GM23248 (cell line): ENCODE data around the gene COPS8. TPM values are rescaled to one million over a fixed set of nuclear protein-coding genes. Genes with fewer than 3 reads are reported as not detected.

ENCODE experiments used
- DNase-seq: peaks from one replicate; pipeline ENCODE4 v3.0.0-alpha.2; 2015
- H2AFZ ChIP-seq: fragments of 200-600 bp; sonication (generic); 2 replicates; pipeline ENCODE4 v1.6.1; 2016; ENCODE audit warnings: antibody characterized with exemption
- H3F3A ChIP-seq: fragments of 200-600 bp; sonication (generic); 2 replicates; pipeline ENCODE4 v1.6.1; 2016; ENCODE audit warnings: mild to moderate bottlenecking, antibody characterized with exemption, mixed run types; ENCODE audit not compliant: insufficient read depth
- H3K27ac ChIP-seq: fragments of 200-600 bp; sonication (generic); 2 replicates; pipeline ENCODE4 v1.5.1; 2016; ENCODE audit warnings: mild to moderate bottlenecking
- H3K27me3 ChIP-seq: fragments of 200-600 bp; sonication (generic); replicated peaks from 2 replicates; pipeline ENCODE4 v1.6.1; 2016; ENCODE audit warnings: mild to moderate bottlenecking; ENCODE audit not compliant: insufficient read depth
- H3K36me3 ChIP-seq: fragments of 200-600 bp; sonication (generic); 2 replicates; pipeline ENCODE4 v1.6.1; 2016; ENCODE audit warnings: low read depth, mild to moderate bottlenecking
- H3K4me1 ChIP-seq: fragments of 200-600 bp; sonication (generic); 2 replicates; pipeline ENCODE4 v1.6.1; 2016; ENCODE audit warnings: mild to moderate bottlenecking; ENCODE audit not compliant: insufficient read depth
- H3K4me2 ChIP-seq: fragments of 200-600 bp; sonication (generic); one replicate; pipeline ENCODE4 v1.6.1; 2016; ENCODE audit warnings: mild to moderate bottlenecking; ENCODE audit not compliant: unreplicated experiment
- H3K4me3 ChIP-seq: fragments of 200-600 bp; sonication (generic); 2 replicates; pipeline ENCODE4 v1.5.1; 2016; ENCODE audit warnings: mild to moderate bottlenecking
- H3K79me2 ChIP-seq: fragments of 200-600 bp; sonication (generic); 2 replicates; pipeline ENCODE4 v1.6.1; 2016; ENCODE audit warnings: mild to moderate bottlenecking; ENCODE audit not compliant: insufficient read depth
- H3K9ac ChIP-seq: fragments of 200-600 bp; sonication (generic); 2 replicates; pipeline ENCODE4 v1.6.1; 2016; ENCODE audit warnings: mild to moderate bottlenecking
- H3K9me2 ChIP-seq: fragments of 200-600 bp; sonication (generic); 2 replicates; pipeline ENCODE4 v1.6.1; 2016; ENCODE audit warnings: mixed run types, mild to moderate bottlenecking, moderate library complexity; ENCODE audit not compliant: insufficient read depth
- H3K9me3 ChIP-seq: fragments of 200-600 bp; sonication (generic); one replicate; pipeline ENCODE4 v1.6.1; 2017; ENCODE audit warnings: low read depth
- H4K20me1 ChIP-seq: fragments of 200-600 bp; sonication (generic); 2 replicates; pipeline ENCODE4 v1.6.0; 2016; ENCODE audit not compliant: insufficient read depth
- EZH2 ChIP-seq: fragments of 200-600 bp; sonication (generic); IDR thresholded peaks from 2 replicates; pipeline ENCODE4 v1.6.1; 2018; ENCODE audit warnings: antibody characterized with exemption, mild to moderate bottlenecking; ENCODE audit not compliant: insufficient read depth, poor library complexity, severe bottlenecking
- EZH2phosphoT487 ChIP-seq: fragments of 200-600 bp; sonication (generic); IDR thresholded peaks from 2 replicates; pipeline ENCODE4 v1.6.1; 2018; ENCODE audit warnings: antibody characterized with exemption, moderate library complexity, mild to moderate bottlenecking, low read depth; ENCODE audit not compliant: insufficient read depth
- WGBS, 2 experiments: methylation state at CpG; one replicate each; pipeline ENCODE4 v1.1.6; 2015 to 2017; ENCODE audit warnings: low lambda C conversion rate in 2 of 2, low coverage in 1 of 2; ENCODE audit errors: missing lambda C conversion rate in 2 of 2; 5-methylcytosine and 5-hydroxymethylcytosine counted together
- in situ Hi-C: fragments of 300-500 bp; cut with MboI; formaldehyde crosslinking; loops from 2 replicates; pipeline ENCODE4 v1.15.0; 2020
- polyA plus RNA-seq: library from polyadenylated mRNA; unstranded; fragments of >200 nt; fragmentation: Nextera tagmentation; extraction: Ambion mirVana; gene quantifications from 2 replicates; pipeline ENCODE4 v1.2.1, GENCODE V29; 2016
- total RNA-seq: library from RNA; depleted of rRNA; stranded (reverse); fragments of >200 nt; shearing (Covaris generic); gene quantifications from 2 replicates; pipeline ENCODE4 v1.2.3, GENCODE V29; 2014

COPS8 gene
- total and polyA plus RNA-seq, 2 experiments from 2014 or later, result 148 to 164 TPM

DNA sequence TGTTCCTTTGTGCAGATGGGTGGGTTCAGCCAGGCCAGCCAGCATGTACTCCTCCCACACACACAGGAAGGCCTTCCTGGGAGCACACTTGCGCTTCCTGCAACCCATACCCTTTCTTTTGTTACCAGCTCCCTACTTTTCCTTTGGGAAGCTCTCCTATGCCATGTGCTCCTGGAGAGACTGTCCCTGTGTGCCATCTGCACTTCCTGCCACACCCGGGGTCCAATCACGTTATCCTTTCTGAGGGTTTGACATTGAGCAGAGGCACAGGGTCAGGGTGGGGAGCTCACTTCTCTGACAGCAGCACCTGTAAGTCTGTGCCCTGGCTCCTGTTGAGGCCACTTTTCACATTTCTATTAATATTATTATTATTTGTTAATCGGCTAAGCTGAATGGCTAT is 62.9 kb downstream of the COPS8 start:
- peaks cover 4% of the 10 kb centered on the region; the same call in 1 of the 2 replicates for H3F3A ChIP-seq
- peaks cover 23% of the 10 kb centered on the region for H3K4me1 ChIP-seq
- H3K36me3 ChIP-seq, result no peaks in the 10 kb centered on the region
- no peak overlapping the region for H3K9ac ChIP-seq
- no peak for TF ChIP-seq EZH2
- TF ChIP-seq EZH2phosphoT487, result no peak
- 86 to 92% methylated on average over 4 of the region's 4 CpGs for WGBS, 2 experiments
- H3K9me2 ChIP-seq, result no peaks in the 10 kb centered on the region
- H2AFZ ChIP-seq, result no peak overlapping the region
- DNase-seq, result no peak
- H3K79me2 ChIP-seq, result no peaks in the 10 kb centered on the region
- no peaks in the 10 kb centered on the region for H3K27me3 ChIP-seq
- H3K9me3 ChIP-seq, result peaks cover 11% of the 10 kb centered on the region
- in situ Hi-C loops, result no loop called here
- no peak overlapping the region for H3K4me3 ChIP-seq
- no peak overlapping the region; the same call in 1 of the 2 replicates for H3K27ac ChIP-seq
- H3K4me2 ChIP-seq, result peak overlapping the region; percentile 38
- H4K20me1 ChIP-seq, result no peaks in the 10 kb centered on the region

DNA sequence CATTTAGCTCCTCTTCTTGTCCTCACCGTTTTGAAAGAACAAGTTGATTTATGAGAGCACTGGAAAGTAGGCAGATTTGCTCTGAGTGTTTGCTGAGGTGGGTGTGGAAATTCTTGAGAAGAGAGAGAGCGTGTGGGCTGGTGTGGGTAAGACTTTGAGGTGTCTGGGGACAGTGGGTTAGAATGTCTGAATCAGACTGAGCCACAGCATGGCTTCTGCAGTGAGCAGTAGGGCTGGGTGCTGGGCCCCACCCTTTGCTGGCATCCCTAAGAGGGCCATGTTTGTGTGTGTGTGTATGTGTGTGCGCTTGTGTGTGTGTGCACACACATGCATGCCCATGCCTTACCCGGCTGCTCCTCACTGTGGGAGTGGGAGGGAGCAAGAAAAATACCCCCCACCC is 63.7 kb downstream of the COPS8 start:
- H3K9ac ChIP-seq, result 0 out of 2 replicates have a peak overlapping the region, but pooled peaks have one; percentile 36
- H3K27ac ChIP-seq, result peak overlapping the region; percentile 61
- 43 to 52% methylated on average over 4 of the region's 4 CpGs for WGBS, 2 experiments
- H3K9me3 ChIP-seq, result peaks cover 11% of the 10 kb centered on the region
- DNase-seq, result peak; percentile 80
- H3K4me1 ChIP-seq, result peaks cover 16% of the 10 kb centered on the region
- H3K27me3 ChIP-seq, result no peaks in the 10 kb centered on the region
- H3K4me3 ChIP-seq, result no peak overlapping the region
- no peak for TF ChIP-seq EZH2phosphoT487
- no peak for TF ChIP-seq EZH2
- no peaks in the 10 kb centered on the region for H3K9me2 ChIP-seq
- H3K4me2 ChIP-seq, result peak overlapping the region; percentile 38
- no peak overlapping the region for H2AFZ ChIP-seq
- in situ Hi-C loops, result no loop called here
- H3K36me3 ChIP-seq, result no peaks in the 10 kb centered on the region
- peaks cover 4% of the 10 kb centered on the region; the same call in 1 of the 2 replicates for H3F3A ChIP-seq
- no peaks in the 10 kb centered on the region for H4K20me1 ChIP-seq
- H3K79me2 ChIP-seq, result no peaks in the 10 kb centered on the region
